RWPE2 (cell line): Measurements from ENCODE around the gene FXYD2.
"Not testable (repeated sequence)": the region's sequence is repeated elsewhere in the genome, so short reads cannot be mapped to it uniquely, and the experiment has no call there.

Experiments
- ATAC-seq: fragments of 200-7000 bp; cut with Tn5 transposase; 3 replicates; pipeline ENCODE4 v1.9.1; 2021; ENCODE audit warnings: low read depth
- DNase-seq: peaks from one replicate; pipeline ENCODE4 v3.0.0-alpha.2; 2020; ENCODE audit warnings: low spot score
- H3K27ac ChIP-seq: fragments of 450-650 bp; 2 replicates; pipeline ENCODE4 v1.5.1; 2017; ENCODE audit warnings: mild to moderate bottlenecking; ENCODE audit not compliant: poor library complexity, severe bottlenecking
- H3K27me3 ChIP-seq: fragments of 250-450 bp; sonication (Bioruptor Pico); 2 replicates; pipeline ENCODE4 v1.5.1; 2021; ENCODE audit warnings: mild to moderate bottlenecking, moderate library complexity; ENCODE audit not compliant: insufficient read depth, poor library complexity, severe bottlenecking
- H3K36me3 ChIP-seq: fragments of 250-450 bp; sonication (Bioruptor Pico); 2 replicates; pipeline ENCODE4 v1.5.1; 2020; ENCODE audit warnings: low read depth, mild to moderate bottlenecking, moderate library complexity
- H3K4me1 ChIP-seq: fragments of 250-450 bp; sonication (Bioruptor Pico); 2 replicates; pipeline ENCODE4 v1.5.1; 2021; ENCODE audit warnings: mild to moderate bottlenecking, moderate library complexity; ENCODE audit not compliant: insufficient read depth, poor library complexity, severe bottlenecking
- H3K4me3 ChIP-seq: fragments of 250-450 bp; sonication (Bioruptor Pico); 2 replicates; pipeline ENCODE4 v1.5.1; 2021; ENCODE audit warnings: mild to moderate bottlenecking, moderate library complexity; ENCODE audit not compliant: severe bottlenecking
- H3K9me3 ChIP-seq: fragments of 250-450 bp; sonication (Bioruptor Pico); 2 replicates; pipeline ENCODE4 v1.5.1; 2021; ENCODE audit warnings: mild to moderate bottlenecking, moderate library complexity; ENCODE audit not compliant: severe bottlenecking
- CTCF ChIP-seq: fragments of 450-650 bp; IDR thresholded peaks from one replicate; pipeline ENCODE4 v1.5.1; 2017; ENCODE audit warnings: mild to moderate bottlenecking, moderate library complexity; ENCODE audit not compliant: poor library complexity, severe bottlenecking

Gene FXYD2

GRCh38 chr11:117816151-117816741, 8.3 kb downstream of the FXYD2 start:
- ATAC-seq: peak; percentile 48; the same call in 2 of the 3 replicates
- H3K27me3 ChIP-seq: no peaks in the 10 kb centered on the region
- H3K4me1 ChIP-seq: peaks cover 5% of the 10 kb centered on the region
- no peaks in the 10 kb centered on the region for H3K9me3 ChIP-seq
- DNase-seq: no peak
- H3K36me3 ChIP-seq: no peaks in the 10 kb centered on the region
- no peak overlapping the region for H3K4me3 ChIP-seq
- no peak overlapping the region for H3K27ac ChIP-seq
- TF ChIP-seq CTCF: no peak

- Histone ChIP-seq H3K4me1 (peaks cover 5% of the 10 kb centered on the region), H3K9me3 (no peaks in the 10 kb centered on the region), H3K4me3 (no peak overlapping the region), H3K27ac (no peak overlapping the region), H3K27me3 (no peaks in the 10 kb centered on the region), H3K36me3 (no peaks in the 10 kb centered on the region)
- ATAC-seq: no peak
- no peak for DNase-seq
- TF ChIP-seq CTCF: no peak
Observed at GRCh38 chr11:117815262-117815803, 9.2 kb downstream of the FXYD2 start.

- ATAC-seq (no peak), DNase-seq (no peak)
- Histone ChIP-seq H3K27me3 (no peaks in the 10 kb centered on the region), H3K4me1 (peaks cover 5% of the 10 kb centered on the region), H3K9me3 (no peaks in the 10 kb centered on the region), H3K27ac (no peak overlapping the region), H3K36me3 (no peaks in the 10 kb centered on the region), H3K4me3 (no peak overlapping the region)
- TF ChIP-seq CTCF: no peak
Observed at GRCh38 chr11:117814766-117815261, 9.7 kb downstream of the FXYD2 start.

GRCh38 chr11:117814204-117814765, 10.3 kb downstream of the FXYD2 start:
- H3K9me3 ChIP-seq: no peaks in the 10 kb centered on the region
- ATAC-seq: no peak
- no peak for DNase-seq
- H3K27me3 ChIP-seq: no peaks in the 10 kb centered on the region
- no peak for TF ChIP-seq CTCF
- no peak overlapping the region for H3K27ac ChIP-seq
- no peaks in the 10 kb centered on the region for H3K36me3 ChIP-seq
- H3K4me3 ChIP-seq: no peak overlapping the region
- H3K4me1 ChIP-seq: peaks cover 5% of the 10 kb centered on the region

- H3K9me3 ChIP-seq, H3K36me3 ChIP-seq, H3K27me3 ChIP-seq, ATAC-seq, H3K27ac ChIP-seq, H3K4me3 ChIP-seq, H3K4me1 ChIP-seq, DNase-seq: not testable (repeated sequence)
Observed at GRCh38 chr11:117810056-117810451, 14.5 kb downstream of the FXYD2 start.
